ENCODE results near the gene LCP2.

- TF ChIP-seq POLR2AphosphoS5 (IDR thresholded peaks at IDR 0.05; ENCODE audit: low read depth) (no peak), GABPA (IDR thresholded peaks at IDR 0.05; ENCODE audit: low read depth) (no peak), CTCF (IDR thresholded peaks at IDR 0.05; ENCODE audit: insufficient read depth, low read length) (no peak), REST (IDR thresholded peaks at IDR 0.05; ENCODE audit: insufficient replicate concordance, low read depth) (no peak), SPI1 (IDR thresholded peaks at IDR 0.05; ENCODE audit: borderline replicate concordance, low read depth) (no peak)
These were observed 40.7 kb upstream of the LCP2 start for GRCh38 chr5:170338291-170338690.
